Mesendoderm (in vitro differentiated cells): Measurements from ENCODE around the gene IL20RA. TPM values are rescaled to one million over a fixed set of nuclear protein-coding genes. Genes with fewer than 3 reads are reported as not detected.

Experiments used
- DNase-seq: peaks from one replicate; pipeline ENCODE4 v3.0.0; 2013
- H2AK5ac ChIP-seq: 2 replicates; pipeline ENCODE4 v1.6.1; 2013; ENCODE audit warnings: low read length, inconsistent platforms
- H2BK120ac ChIP-seq: 2 replicates; pipeline ENCODE4 v1.6.1; 2013; ENCODE audit warnings: low read depth, mild to moderate bottlenecking, low read length, moderate library complexity, mixed read lengths
- H2BK15ac ChIP-seq: replicated peaks from 2 replicates; pipeline ENCODE4 v1.6.1; 2013; ENCODE audit warnings: low read depth, mild to moderate bottlenecking, moderate library complexity
- H2BK5ac ChIP-seq: 2 replicates; pipeline ENCODE4 v1.6.1; 2013; ENCODE audit warnings: low read length, inconsistent platforms
- H3K18ac ChIP-seq: 2 replicates; pipeline ENCODE4 v1.6.1; 2013; ENCODE audit warnings: mild to moderate bottlenecking, low read length, mixed read lengths
- H3K23ac ChIP-seq: one replicate; pipeline ENCODE4 v1.6.1; 2013; ENCODE audit warnings: low read length
- H3K27ac ChIP-seq: 2 replicates; pipeline ENCODE4 v1.5.1; 2013; ENCODE audit warnings: low read depth, mild to moderate bottlenecking, inconsistent platforms, low read length, moderate library complexity
- H3K27me3 ChIP-seq: 2 replicates; pipeline ENCODE4 v1.6.1; 2013; ENCODE audit warnings: low read length, control low read depth, mild to moderate bottlenecking, inconsistent platforms; ENCODE audit not compliant: insufficient read depth, poor library complexity
- H3K36me3 ChIP-seq: 2 replicates; pipeline ENCODE4 v1.6.1; 2013; ENCODE audit warnings: low read length, inconsistent platforms; ENCODE audit not compliant: control insufficient read depth, insufficient read depth
- H3K4ac ChIP-seq: one replicate; pipeline ENCODE4 v1.6.1; 2013; ENCODE audit warnings: low read depth, mild to moderate bottlenecking, low read length, moderate library complexity
- H3K4me1 ChIP-seq: 2 replicates; pipeline ENCODE4 v1.6.1; 2013; ENCODE audit warnings: low read depth, low read length, inconsistent platforms; ENCODE audit not compliant: control insufficient read depth
- H3K4me2 ChIP-seq: 2 replicates; pipeline ENCODE4 v1.6.1; 2013; ENCODE audit warnings: low read length
- H3K4me3 ChIP-seq: 2 replicates; pipeline ENCODE4 v1.5.1; 2013; ENCODE audit warnings: mild to moderate bottlenecking, low read length
- H3K56ac ChIP-seq: one replicate; pipeline ENCODE4 v1.6.1; 2013; ENCODE audit warnings: low read length
- H3K79me1 ChIP-seq: 2 replicates; pipeline ENCODE4 v1.6.1; 2013; ENCODE audit warnings: low read length, inconsistent platforms
- H3K79me2 ChIP-seq: 2 replicates; pipeline ENCODE4 v1.6.1; 2013; ENCODE audit warnings: mild to moderate bottlenecking, low read length; ENCODE audit not compliant: control insufficient read depth, insufficient read depth
- H3K9ac ChIP-seq: 2 replicates; pipeline ENCODE4 v1.6.1; 2013; ENCODE audit warnings: low read length, inconsistent platforms
- H4K5ac ChIP-seq: one replicate; pipeline ENCODE4 v1.6.1; 2013; ENCODE audit warnings: low read length
- H4K8ac ChIP-seq: one replicate; pipeline ENCODE4 v1.6.1; 2013; ENCODE audit warnings: low read depth, mild to moderate bottlenecking, control low read depth, low read length, moderate library complexity
- WGBS: extraction: QIAGEN DNeasy Blood & Tissue Kit; methylation state at CpG from one replicate; pipeline ENCODE4 v1.1.7; 2013; ENCODE audit warnings: low lambda C conversion rate, missing lambda C conversion rate; ENCODE audit not compliant: insufficient coverage; ENCODE audit errors: extremely low coverage; 5-methylcytosine and 5-hydroxymethylcytosine counted together
- small RNA-seq: library from polyadenylated mRNA; stranded (forward); fragments of <200 nt; extraction: miRNeasy Mini kit (QIAGEN cat#:217004); gene quantifications from one replicate; pipeline ENCODE3, GENCODE V24; 2013; ENCODE audit not compliant: insufficient read depth

IL20RA gene

GRCh38 chr6:136950436-136951126 is 94.2 kb downstream of the IL20RA start:
- no CpG with 5 or more reads among the region's 4 CpGs for WGBS
- DNase-seq, result no peak
- Histone ChIP-seq H3K9ac (no peak overlapping the region), H2BK15ac (peak overlapping the region; percentile 42), H2BK5ac (no peak overlapping the region), H4K5ac (no peak overlapping the region), H3K56ac (no peak overlapping the region), H3K79me1 (no peaks in the 10 kb centered on the region), H2BK120ac (no peak overlapping the region), H3K27me3 (no peaks in the 10 kb centered on the region), H2AK5ac (no peak overlapping the region), H3K27ac (no peak overlapping the region), H3K18ac (peak overlapping the region; percentile 30), H3K4me1 (no peaks in the 10 kb centered on the region), H3K36me3 (no peaks in the 10 kb centered on the region), H3K4me3 (no peak overlapping the region), H3K79me2 (no peaks in the 10 kb centered on the region), H4K8ac (no peak overlapping the region), H3K23ac (no peak overlapping the region), H3K4ac (no peak overlapping the region), H3K4me2 (no peak overlapping the region)

Small RNA genes within 50 kb of the gene (small RNA-seq; reads per million reads assigned to genes)
- not detected for gene RPL35AP3
